Measurements from ENCODE around the gene EARS2. TPM values are rescaled to one million over a fixed set of nuclear protein-coding genes. Genes with fewer than 3 reads are reported as not detected.

Gene EARS2
- total and polyA plus RNA-seq, 9 of the 15 experiments (the other 6 are each of a cell fraction or from before 2014, with no cell fraction given) = 17.6 to 58.6 (median 36.3) TPM

DNA sequence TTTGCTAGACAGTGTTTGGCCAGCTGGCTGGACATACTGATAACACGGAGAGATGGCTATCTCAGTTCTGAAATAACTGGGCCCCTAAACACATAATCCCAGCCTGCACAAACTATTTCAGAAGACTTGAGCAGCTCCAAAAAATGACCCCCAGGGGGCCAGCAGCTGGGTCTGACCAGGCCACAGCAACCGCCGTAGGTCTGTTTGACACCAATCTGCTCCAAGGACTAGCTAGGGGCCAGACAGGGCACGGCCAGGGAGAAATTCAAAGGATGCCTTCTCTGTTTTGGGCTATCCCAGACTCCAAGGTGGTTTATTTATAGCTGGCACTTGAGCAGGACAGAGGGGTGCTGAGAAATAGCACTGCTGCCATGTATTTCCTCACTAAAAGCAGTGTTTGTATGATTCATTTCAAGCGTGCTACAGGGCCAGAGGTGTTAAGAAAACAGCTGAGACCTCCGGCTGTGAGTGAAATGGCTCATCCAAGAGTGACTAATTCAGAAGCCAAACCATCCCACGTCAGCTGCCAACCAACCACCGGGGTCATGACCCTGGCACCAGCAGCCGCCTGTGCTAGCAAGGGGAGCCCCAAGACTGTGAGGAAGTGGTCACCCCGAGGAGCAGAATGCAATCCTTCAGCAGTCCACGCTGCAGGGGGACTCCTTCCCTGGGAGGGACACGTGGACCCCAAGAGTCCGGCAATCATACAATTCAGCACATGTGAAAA is 52.5 kb downstream of the EARS2 start (continued):
- TF ChIP-seq, protein P1, sequence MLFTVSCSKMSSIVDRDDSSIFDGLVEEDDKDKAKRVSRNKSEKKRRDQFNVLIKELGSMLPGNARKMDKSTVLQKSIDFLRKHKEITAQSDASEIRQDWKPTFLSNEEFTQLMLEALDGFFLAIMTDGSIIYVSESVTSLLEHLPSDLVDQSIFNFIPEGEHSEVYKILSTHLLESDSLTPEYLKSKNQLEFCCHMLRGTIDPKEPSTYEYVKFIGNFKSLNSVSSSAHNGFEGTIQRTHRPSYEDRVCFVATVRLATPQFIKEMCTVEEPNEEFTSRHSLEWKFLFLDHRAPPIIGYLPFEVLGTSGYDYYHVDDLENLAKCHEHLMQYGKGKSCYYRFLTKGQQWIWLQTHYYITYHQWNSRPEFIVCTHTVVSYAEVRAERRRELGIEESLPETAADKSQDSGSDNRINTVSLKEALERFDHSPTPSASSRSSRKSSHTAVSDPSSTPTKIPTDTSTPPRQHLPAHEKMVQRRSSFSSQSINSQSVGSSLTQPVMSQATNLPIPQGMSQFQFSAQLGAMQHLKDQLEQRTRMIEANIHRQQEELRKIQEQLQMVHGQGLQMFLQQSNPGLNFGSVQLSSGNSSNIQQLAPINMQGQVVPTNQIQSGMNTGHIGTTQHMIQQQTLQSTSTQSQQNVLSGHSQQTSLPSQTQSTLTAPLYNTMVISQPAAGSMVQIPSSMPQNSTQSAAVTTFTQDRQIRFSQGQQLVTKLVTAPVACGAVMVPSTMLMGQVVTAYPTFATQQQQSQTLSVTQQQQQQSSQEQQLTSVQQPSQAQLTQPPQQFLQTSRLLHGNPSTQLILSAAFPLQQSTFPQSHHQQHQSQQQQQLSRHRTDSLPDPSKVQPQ (CRISPR knock-in tag; IDR thresholded peaks at IDR 0.05; ENCODE audit: borderline replicate concordance) = no peak
- TF ChIP-seq KLF10 (CRISPR knock-in tag; IDR thresholded peaks at IDR 0.05) (no peak), FOXK2 (conservative IDR thresholded peaks at IDR 0.05 in 1 of 2, IDR thresholded peaks at IDR 0.05 in 1 of 2; ENCODE audit: low read depth in 2 of 2) (no peak), TCFL5 (CRISPR knock-in tag; conservative IDR thresholded peaks at IDR 0.05) (no peak), FOXA1 (IDR thresholded peaks at IDR 0.05; ENCODE audit: borderline replicate concordance) (no peak), NR2C2 (CRISPR knock-in tag; IDR thresholded peaks at IDR 0.05) (peak; percentile 42; the same call in 1 of the 2 replicates), NR2C2 (tag; IDR thresholded peaks at IDR 0.05) (peak; percentile 82), YBX1 (IDR thresholded peaks at IDR 0.05) (no peak), ZNF717 (CRISPR knock-in tag; IDR thresholded peaks at IDR 0.05) (no peak), MTA3 (IDR thresholded peaks at IDR 0.05; ENCODE audit: borderline replicate concordance) (no peak), CAMTA2 (CRISPR knock-in tag; conservative IDR thresholded peaks at IDR 0.05) (no peak), ZNF830 (CRISPR knock-in tag; IDR thresholded peaks at IDR 0.05) (no peak), KDM5B (IDR thresholded peaks at IDR 0.05; ENCODE audit: insufficient replicate concordance, low read depth, low read length) (no peak), NUFIP1 (IDR thresholded peaks at IDR 0.05; ENCODE audit: partially characterized antibody) (no peak), RBM39 (optimal IDR thresholded peaks at IDR 0.05; ENCODE audit: low read depth, low read length) (no peak), ELF4 (CRISPR knock-in tag; IDR thresholded peaks at IDR 0.05) (no peak), TAL1 (IDR thresholded peaks at IDR 0.05) (peak; percentile 40; the same call in 1 of the 2 replicates), ZNF217 (CRISPR knock-in tag; IDR thresholded peaks at IDR 0.05) (no peak), POLR2AphosphoS5 (IDR thresholded peaks at IDR 0.05; ENCODE audit: control insufficient read depth, insufficient read depth, low read depth, low read length) (no peak)
- TF ChIP-seq, protein P2, sequence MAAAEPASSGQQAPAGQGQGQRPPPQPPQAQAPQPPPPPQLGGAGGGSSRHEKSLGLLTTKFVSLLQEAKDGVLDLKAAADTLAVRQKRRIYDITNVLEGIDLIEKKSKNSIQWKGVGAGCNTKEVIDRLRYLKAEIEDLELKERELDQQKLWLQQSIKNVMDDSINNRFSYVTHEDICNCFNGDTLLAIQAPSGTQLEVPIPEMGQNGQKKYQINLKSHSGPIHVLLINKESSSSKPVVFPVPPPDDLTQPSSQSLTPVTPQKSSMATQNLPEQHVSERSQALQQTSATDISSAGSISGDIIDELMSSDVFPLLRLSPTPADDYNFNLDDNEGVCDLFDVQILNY (CRISPR knock-in tag; IDR thresholded peaks at IDR 0.05) = no peak
- TF ChIP-seq, protein P3, sequence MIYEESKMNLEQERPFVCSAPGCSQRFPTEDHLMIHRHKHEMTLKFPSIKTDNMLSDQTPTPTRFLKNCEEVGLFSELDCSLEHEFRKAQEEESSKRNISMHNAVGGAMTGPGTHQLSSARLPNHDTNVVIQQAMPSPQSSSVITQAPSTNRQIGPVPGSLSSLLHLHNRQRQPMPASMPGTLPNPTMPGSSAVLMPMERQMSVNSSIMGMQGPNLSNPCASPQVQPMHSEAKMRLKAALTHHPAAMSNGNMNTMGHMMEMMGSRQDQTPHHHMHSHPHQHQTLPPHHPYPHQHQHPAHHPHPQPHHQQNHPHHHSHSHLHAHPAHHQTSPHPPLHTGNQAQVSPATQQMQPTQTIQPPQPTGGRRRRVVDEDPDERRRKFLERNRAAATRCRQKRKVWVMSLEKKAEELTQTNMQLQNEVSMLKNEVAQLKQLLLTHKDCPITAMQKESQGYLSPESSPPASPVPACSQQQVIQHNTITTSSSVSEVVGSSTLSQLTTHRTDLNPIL (CRISPR knock-in tag; IDR thresholded peaks at IDR 0.05) = no peak
- TF ChIP-seq, protein P4, sequence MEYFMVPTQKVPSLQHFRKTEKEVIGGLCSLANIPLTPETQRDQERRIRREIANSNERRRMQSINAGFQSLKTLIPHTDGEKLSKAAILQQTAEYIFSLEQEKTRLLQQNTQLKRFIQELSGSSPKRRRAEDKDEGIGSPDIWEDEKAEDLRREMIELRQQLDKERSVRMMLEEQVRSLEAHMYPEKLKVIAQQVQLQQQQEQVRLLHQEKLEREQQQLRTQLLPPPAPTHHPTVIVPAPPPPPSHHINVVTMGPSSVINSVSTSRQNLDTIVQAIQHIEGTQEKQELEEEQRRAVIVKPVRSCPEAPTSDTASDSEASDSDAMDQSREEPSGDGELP (CRISPR knock-in tag; IDR thresholded peaks at IDR 0.05; ENCODE audit: borderline replicate concordance) = peak; percentile 93
- TF ChIP-seq, protein P5, sequence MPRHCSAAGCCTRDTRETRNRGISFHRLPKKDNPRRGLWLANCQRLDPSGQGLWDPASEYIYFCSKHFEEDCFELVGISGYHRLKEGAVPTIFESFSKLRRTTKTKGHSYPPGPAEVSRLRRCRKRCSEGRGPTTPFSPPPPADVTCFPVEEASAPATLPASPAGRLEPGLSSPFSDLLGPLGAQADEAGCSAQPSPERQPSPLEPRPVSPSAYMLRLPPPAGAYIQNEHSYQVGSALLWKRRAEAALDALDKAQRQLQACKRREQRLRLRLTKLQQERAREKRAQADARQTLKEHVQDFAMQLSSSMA (CRISPR knock-in tag; IDR thresholded peaks at IDR 0.05) = no peak
